DOHH2 (cell line): ENCODE measurements around the gene CXCR5.

Experiments used
- CTCF ChIP-seq: fragments of 200-600 bp; sonication (generic); IDR thresholded peaks from one replicate; pipeline ENCODE4 v1.5.1; 2014; ENCODE audit warnings: antibody characterized with exemption, mild to moderate bottlenecking, low read depth, low read length; ENCODE audit not compliant: poor library complexity, severe bottlenecking
- EZH2phosphoT487 ChIP-seq: fragments of 200-600 bp; sonication (generic); IDR thresholded peaks from 2 replicates; pipeline ENCODE4 v1.6.1; 2017; ENCODE audit warnings: borderline replicate concordance, mild to moderate bottlenecking, antibody characterized with exemption, low read length, moderate library complexity, mixed read lengths

DNA sequence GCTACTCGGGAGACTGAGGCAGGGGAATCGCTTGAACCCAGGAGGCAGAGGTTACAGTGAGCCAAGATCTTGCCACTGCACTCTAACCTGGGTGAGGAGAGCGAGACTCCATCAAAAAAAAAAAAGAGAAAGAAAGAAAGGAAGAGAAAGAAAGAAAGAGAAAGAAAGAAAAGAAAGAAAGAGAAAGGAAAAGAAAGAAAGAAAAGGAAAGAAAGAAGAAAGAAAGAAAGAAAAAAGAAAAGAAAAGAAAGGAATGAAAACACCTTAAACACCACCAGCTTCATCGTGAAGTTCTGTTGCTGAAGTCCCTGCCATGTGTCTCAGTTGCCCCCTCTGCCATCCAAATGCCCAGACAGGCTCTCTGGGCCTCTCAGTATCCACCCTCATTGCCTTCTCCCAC, 9.9 kb upstream of the CXCR5 start:
- TF ChIP-seq CTCF (no peak), EZH2phosphoT487 (no peak)
